H1 (cell line): Measurements from ENCODE around the gene PARM1. TPM values are rescaled to one million over a fixed set of nuclear protein-coding genes. Genes with fewer than 3 reads are reported as not detected.

Experiments used
- SAP30 ChIP-seq: fragments of 300-600 bp; sonication (generic); IDR thresholded peaks from 2 replicates; pipeline ENCODE4 v1.7.1; 2012; ENCODE audit warnings: low read length, moderate library complexity, mild to moderate bottlenecking, inconsistent platforms; ENCODE audit not compliant: insufficient read depth, insufficient replicate concordance
- polyA plus RNA-seq, 7 experiments: library from polyadenylated mRNA; depleted of rRNA in 3 of 7; stranded (reverse) in 5 of 7; unstranded in 2 of 7; fragments of >200 nt in 5 of 7; fragments of 200-250 nt in 2 of 7; gene quantifications; 1 replicate in 5 of 7; 2 replicates in 1 of 7; 4 replicates in 1 of 7; pipeline versions ENCODE4 v1.2.1 to v1.2.3, GENCODE V29; 2011 to 2013; ENCODE audit warnings: missing spikeins in 2 of 7, mixed read lengths in 2 of 7
- total RNA-seq: library from RNA; stranded (reverse); fragmentation: NEBNext Ultra II Directional; extraction: Animal tissue kit (Norgen Biotek cat#: 25700); gene quantifications from 2 replicates; pipeline ENCODE4 v1.2.1, GENCODE V29; 2021
- TF ChIP-seq, protein P1 (sequence below): IDR thresholded peaks from 2 replicates; pipeline ENCODE4 v1.6.1; 2011; ENCODE audit warnings: low read depth, mild to moderate bottlenecking, low read length; ENCODE audit not compliant: insufficient read depth

PARM1 gene
- total and polyA plus RNA-seq, 2 of the 8 experiments (the other 6 are each of a cell fraction or from before 2014, with no cell fraction given): 2.0 to 5.3 TPM

DNA sequence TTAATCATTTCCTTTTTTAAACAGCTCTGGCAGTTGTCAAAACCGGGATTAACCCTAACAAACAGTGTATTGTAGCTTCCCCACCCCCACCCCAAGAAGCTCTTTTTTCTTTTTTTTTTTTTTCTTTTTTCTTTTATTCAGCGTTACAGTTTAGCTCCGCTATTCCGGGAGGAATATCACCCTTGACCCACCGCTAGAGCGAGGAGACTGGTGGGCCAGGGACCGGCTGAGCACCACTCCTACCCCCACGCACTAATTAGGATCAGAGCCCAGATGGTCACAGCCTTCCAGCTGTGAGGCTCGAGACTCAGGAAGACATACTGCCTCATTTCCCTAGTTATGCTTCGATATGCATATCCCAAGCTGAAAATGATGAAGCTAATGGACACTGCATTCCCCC is 2.0 kb downstream of the PARM1 start (continued):
- TF ChIP-seq, protein P1, sequence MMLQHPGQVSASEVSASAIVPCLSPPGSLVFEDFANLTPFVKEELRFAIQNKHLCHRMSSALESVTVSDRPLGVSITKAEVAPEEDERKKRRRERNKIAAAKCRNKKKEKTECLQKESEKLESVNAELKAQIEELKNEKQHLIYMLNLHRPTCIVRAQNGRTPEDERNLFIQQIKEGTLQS: no peak
- TF ChIP-seq SAP30: no peak
